Suppressor macrophage treated with lipopolysaccharide for 1 hour (primary cell): ENCODE measurements around the gene USP32.
A peak's percentile ranks its signal among the peaks of the same experiment; 100 is the strongest.
"Not testable (repeated sequence)": the region's sequence is repeated elsewhere in the genome, so short reads cannot be mapped to it uniquely, and the experiment has no call there.

ENCODE experiments used
- DNase-seq, 3 donors: peaks; one replicate each; pipeline ENCODE4 v3.0.0-alpha.2; 2020 to 2022

Gene USP32

GRCh38 chr17:60218774-60219173 lies 173.2 kb downstream of the USP32 start:
- DNase-seq, result not testable (repeated sequence)

GRCh38 chr17:60215895-60216294 lies 176.0 kb downstream of the USP32 start:
- not testable (repeated sequence) for DNase-seq

DNA sequence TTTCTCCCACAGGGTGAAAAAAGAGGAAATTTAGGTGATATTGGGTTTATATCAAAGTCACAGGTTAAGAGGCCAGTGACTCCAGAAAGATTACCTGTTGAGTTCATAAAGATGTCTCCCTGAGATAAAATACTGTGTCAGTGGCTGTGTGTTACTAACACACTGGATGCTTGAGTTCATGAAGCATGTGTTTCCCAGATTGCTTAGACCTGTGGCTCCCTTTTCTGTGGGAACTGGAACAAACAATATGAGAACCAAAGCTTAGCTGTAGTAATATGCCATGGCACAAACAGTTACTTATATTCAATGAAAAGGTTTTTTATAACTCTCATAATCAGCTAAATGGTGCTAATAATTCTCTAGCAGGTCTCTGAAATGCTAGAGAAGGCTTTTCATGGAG lies 180.7 kb downstream of the USP32 start:
- DNase-seq, result not testable (repeated sequence)

- not testable (repeated sequence) for DNase-seq
Measured at GRCh38 chr17:60208302-60208701, 183.6 kb downstream of the USP32 start.

GRCh38 chr17:60205782-60206181 lies 186.2 kb downstream of the USP32 start:
- DNase-seq, result not testable (repeated sequence)

DNA sequence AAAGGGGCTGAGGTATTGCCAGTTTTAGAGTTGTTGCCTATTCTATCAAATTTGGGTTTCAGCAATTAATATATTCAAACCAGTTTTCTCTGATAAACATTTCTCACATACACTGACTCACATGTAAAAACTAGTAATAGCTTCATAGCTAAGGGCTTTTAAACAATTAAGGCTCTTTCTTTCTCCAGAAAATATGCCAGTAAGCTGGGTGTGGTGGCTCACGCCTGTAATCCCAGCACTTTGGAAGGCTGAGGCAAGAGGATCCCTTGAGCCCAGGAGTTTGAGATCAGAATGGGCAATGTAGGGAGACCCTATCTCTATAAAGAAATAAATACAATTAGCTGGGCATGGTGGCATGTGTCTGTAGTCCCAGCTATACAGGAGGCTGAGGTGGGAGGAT lies 193.3 kb downstream of the USP32 start:
- not testable (repeated sequence) for DNase-seq

GRCh38 chr17:60194141-60194540 lies 197.8 kb downstream of the USP32 start:
- not testable (repeated sequence) for DNase-seq

DNA sequence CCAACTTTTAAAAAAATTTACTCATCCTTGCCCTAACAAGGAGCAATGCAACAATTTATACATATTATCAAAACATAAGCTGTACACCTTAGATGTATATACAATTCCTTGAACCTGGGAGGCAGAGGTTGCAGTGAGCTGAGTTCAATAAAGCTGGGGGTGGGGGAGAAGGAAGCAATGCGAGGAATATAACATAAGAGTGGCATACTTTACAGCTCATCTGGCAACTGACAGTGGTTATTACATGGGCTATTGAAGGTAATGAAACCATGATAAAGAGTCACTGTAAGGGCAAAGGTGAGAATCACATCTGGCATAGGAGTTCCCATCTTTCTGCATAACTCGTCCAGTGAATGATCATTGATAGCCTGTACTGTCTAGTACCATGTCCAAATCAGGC lies 198.5 kb downstream of the USP32 start:
- DNase-seq, result no peak

- DNase-seq, result not testable (repeated sequence)
Measured at GRCh38 chr17:60193032-60193431, 198.9 kb downstream of the USP32 start.

DNA sequence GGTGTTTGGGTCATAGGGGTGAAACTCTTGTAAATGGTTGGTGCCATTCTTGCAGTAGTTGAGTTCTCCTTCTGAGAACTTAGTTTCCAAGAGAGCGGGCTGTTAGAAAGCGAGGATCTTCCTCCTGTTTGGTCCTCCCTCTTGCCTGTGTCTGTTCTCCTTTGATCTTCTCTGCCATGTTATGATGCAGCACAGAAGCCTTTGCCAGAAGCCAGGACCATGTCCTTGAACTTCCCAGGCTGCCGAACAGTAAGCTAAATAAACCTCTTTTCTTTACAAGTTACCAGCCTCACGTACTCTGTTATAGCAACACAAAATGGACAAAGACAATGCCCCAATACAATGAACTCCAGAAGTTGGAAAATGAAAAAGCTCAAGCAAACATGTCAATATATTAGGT lies 201.9 kb downstream of the USP32 start:
- DNase-seq, result not testable (repeated sequence)

- DNase-seq, result peak; percentile 69 to 94 (median 83)
Measured at GRCh38 chr17:60188759-60189158, 203.2 kb downstream of the USP32 start.

DNA sequence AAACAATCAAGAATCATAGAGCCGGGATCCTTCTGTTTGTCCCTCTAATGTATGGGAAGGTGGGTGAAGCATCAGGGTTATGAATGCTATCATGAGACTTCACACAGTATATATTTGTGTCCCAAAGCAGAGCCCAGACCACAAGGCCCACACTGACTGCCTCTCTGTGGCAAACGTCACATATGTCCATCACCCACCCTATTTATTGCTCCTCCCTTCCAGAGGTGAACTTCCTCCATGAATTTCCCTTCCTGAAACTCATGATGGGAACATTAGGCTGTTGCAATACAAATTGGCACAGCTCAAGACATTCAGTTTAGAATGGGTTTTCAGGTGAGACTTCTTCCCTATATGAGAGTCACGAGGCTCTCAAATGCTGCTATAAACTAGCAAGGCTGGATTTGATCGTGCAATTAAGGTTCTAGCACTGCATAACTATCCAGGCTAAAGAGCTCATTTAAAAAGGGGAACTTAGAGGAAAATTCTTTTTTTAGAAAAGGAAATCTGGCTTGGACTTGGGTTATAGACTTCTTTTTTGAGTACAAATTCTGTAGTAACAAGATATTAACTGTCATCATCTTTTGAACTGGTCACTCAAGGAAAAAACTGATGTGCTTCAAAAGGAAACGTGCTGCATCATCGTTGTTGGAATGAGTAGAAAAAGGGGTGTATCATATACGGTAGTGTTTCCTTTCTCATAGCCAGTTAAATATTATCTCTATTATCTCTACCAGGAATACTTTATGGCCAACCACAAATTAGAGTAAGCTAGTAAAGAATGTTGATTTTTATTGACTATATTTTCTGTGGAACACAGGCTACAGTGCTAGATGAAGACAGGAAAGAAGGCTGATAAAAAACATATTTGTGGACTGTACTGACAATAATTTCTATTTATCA lies 204.8 kb downstream of the USP32 start:
- DNase-seq, result peak; percentile 73 to 93 (median 90)

GRCh38 chr17:60186372-60186771 lies 205.6 kb downstream of the USP32 start:
- DNase-seq, result not testable (repeated sequence)

DNA sequence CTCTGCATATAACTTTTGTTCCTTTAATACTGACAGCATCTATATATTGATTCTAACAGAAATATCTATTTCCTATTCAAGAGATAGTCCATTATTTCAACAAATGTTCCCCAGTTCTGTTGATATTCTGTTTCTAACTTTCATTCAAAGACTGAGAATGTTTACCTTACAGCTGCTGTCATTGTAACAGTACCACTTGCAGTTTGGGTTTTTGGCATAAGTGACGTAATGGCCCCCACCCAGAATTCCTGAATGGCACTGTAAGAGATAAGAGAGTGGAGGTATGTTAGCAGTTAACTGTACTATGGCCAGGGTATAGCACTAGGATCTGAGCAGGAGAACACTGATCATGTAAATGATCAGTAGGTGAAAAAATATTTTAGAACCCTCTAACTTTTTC lies 211.6 kb downstream of the USP32 start:
- not testable (repeated sequence) for DNase-seq

DNA sequence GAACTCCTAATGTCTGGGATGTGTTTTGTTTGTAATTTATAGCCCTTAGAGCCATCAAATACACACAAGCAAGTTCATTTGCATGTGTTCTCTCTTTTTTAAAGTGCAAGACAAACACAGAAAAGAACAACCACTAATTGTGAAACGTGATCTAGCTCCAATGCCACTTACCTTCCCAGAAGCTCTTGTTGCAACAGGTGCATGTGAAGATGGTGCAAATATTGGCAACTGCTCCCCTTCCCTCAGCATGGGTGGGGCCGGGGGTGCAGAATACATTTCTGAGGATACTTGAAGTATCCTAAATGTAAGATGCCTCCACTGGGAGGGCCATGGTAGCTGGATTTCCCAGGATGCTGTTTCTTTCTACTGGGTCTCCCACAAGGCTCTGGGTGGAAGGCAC lies 213.8 kb downstream of the USP32 start:
- DNase-seq, result not testable (repeated sequence)

DNA sequence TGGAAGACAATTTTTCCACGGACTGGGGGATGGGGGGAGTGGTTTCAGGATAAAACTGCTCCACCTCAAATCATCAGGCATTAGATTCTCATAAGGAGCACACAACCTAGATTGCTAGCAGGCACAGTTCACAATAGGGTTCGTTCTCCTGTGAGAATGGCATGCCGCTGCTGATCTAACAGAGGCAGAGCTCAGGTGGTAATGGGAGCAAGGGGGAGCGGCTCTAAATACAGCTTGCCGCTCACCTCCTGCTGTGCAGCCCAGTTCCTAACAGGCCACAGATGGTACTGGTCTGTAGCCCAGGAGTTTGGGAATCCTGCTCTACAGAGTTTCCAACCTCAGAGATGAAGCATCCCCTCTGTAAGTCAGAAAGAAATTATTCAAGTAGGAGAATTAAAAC lies 215.2 kb downstream of the USP32 start:
- DNase-seq, result not testable (repeated sequence)

GRCh38 chr17:60174767-60175166 lies 217.2 kb downstream of the USP32 start:
- DNase-seq, result not testable (repeated sequence)

GRCh38 chr17:60174035-60174434 lies 217.9 kb downstream of the USP32 start:
- DNase-seq, result no peak

GRCh38 chr17:60173304-60173819 lies 218.6 kb downstream of the USP32 start:
- peak in 2 of 3 donors; percentile 21 to 56 for DNase-seq

GRCh38 chr17:60171753-60172079 lies 220.2 kb downstream of the USP32 start:
- no peak for DNase-seq

GRCh38 chr17:60170835-60171752 lies 220.8 kb downstream of the USP32 start:
- DNase-seq, result no peak

GRCh38 chr17:60169921-60170817 lies 221.8 kb downstream of the USP32 start:
- peak; percentile 57 to 74 (median 62) for DNase-seq
